GM11168 (cell line): ENCODE results near the gene MYO1C.
"Not testable (repeated sequence)": the region's sequence is repeated elsewhere in the genome, so short reads cannot be mapped to it uniquely, and the experiment has no call there.

Experiments
- in situ Hi-C: fragments of 300-500 bp; cut with MboI; formaldehyde crosslinking; loops from one replicate; pipeline ENCODE4 v1.12.0; 2022; ENCODE audit warnings: low sequenced_read_pairs; ENCODE audit not compliant: unreplicated experiment

Gene MYO1C

GRCh38 chr17:1469231-1469852 lies 23.1 kb downstream of the MYO1C start:
- in situ Hi-C loops = no loop called here

- in situ Hi-C loops = no loop called here
These were observed 24.5 kb downstream of the MYO1C start for GRCh38 chr17:1467898-1468492.

- in situ Hi-C loops = no loop called here
These were observed 25.2 kb downstream of the MYO1C start for GRCh38 chr17:1467258-1467657.

- in situ Hi-C loops = no loop called here
These were observed 28.3 kb downstream of the MYO1C start for GRCh38 chr17:1464186-1464585.

- in situ Hi-C loops = no loop called here
These were observed 30.0 kb downstream of the MYO1C start for GRCh38 chr17:1462164-1463112.

GRCh38 chr17:1461198-1461944 lies 31.1 kb downstream of the MYO1C start:
- in situ Hi-C loops = no loop called here

GRCh38 chr17:1460233-1460632 lies 32.3 kb downstream of the MYO1C start:
- in situ Hi-C loops = no loop called here

GRCh38 chr17:1455797-1456599 lies 36.5 kb downstream of the MYO1C start, which contains the start of gene CRK:
CRK (minus strand) TSS chr17:1456232; CDS start chr17:1456117, 115 bp downstream.
- in situ Hi-C loops = no loop called here

GRCh38 chr17:1455291-1455796 lies 37.1 kb downstream of the MYO1C start:
- in situ Hi-C loops = no loop called here

GRCh38 chr17:1454541-1454940 lies 37.9 kb downstream of the MYO1C start:
- in situ Hi-C loops = no loop called here

- in situ Hi-C loops = not testable (repeated sequence)
These were observed 38.8 kb downstream of the MYO1C start for GRCh38 chr17:1453694-1454093.

GRCh38 chr17:1452836-1453235 lies 39.6 kb downstream of the MYO1C start:
- in situ Hi-C loops = no loop called here

- in situ Hi-C loops = not testable (repeated sequence)
These were observed 42.2 kb downstream of the MYO1C start for GRCh38 chr17:1450261-1450660.

- in situ Hi-C loops = no loop called here
These were observed 43.0 kb downstream of the MYO1C start for GRCh38 chr17:1449412-1449967.

GRCh38 chr17:1447052-1447451 lies 45.4 kb downstream of the MYO1C start:
- in situ Hi-C loops = no loop called here

GRCh38 chr17:1446201-1446600 lies 46.3 kb downstream of the MYO1C start:
- in situ Hi-C loops = no loop called here

GRCh38 chr17:1445695-1446094 lies 46.8 kb downstream of the MYO1C start:
- in situ Hi-C loops = not testable (repeated sequence)

- in situ Hi-C loops = not testable (repeated sequence)
These were observed 49.8 kb downstream of the MYO1C start for GRCh38 chr17:1442721-1443120.

- in situ Hi-C loops = no loop called here
These were observed 50.3 kb downstream of the MYO1C start for GRCh38 chr17:1442187-1442586.
